HCT116 (cell line): ENCODE data around the gene YBX3.

ENCODE experiments used
- ATF3 ChIP-seq: IDR thresholded peaks from 2 replicates; pipeline ENCODE4 v1.6.1; 2012
- CEBPB ChIP-seq: IDR thresholded peaks from 2 replicates; pipeline ENCODE4 v1.6.1; 2012; ENCODE audit warnings: low read depth
- CTCF ChIP-seq, 3 experiments: fragments of 200-600 bp in 1 of 3; sonication (generic) in 1 of 3; IDR thresholded peaks in 2 of 3; conservative IDR thresholded peaks in 1 of 3; 2 replicates each; pipeline ENCODE4 v1.5.1; 2012 to 2017; ENCODE audit warnings: low read depth in 2 of 3, low read length in 2 of 3, antibody characterized with exemption in 1 of 3, borderline replicate concordance in 1 of 3, control low read depth in 1 of 3, mild to moderate bottlenecking in 1 of 3, mixed read lengths in 1 of 3, mixed run types in 1 of 3, moderate library complexity in 1 of 3; ENCODE audit not compliant: insufficient read depth in 1 of 3
- EZH2 ChIP-seq: fragments of 200-600 bp; sonication (generic); IDR thresholded peaks from 2 replicates; pipeline ENCODE4 v1.6.1; 2017; ENCODE audit warnings: antibody characterized with exemption, mixed run types
- POLR2A ChIP-seq: IDR thresholded peaks from 2 replicates; pipeline ENCODE4 v1.7.0; 2011; ENCODE audit warnings: borderline replicate concordance; ENCODE audit not compliant: insufficient read depth, insufficient read length; ENCODE audit errors: extremely low read depth
- POLR2AphosphoS5 ChIP-seq: IDR thresholded peaks from 2 replicates; pipeline ENCODE4 v1.6.1; 2011; ENCODE audit warnings: mild to moderate bottlenecking, low read depth, low read length, moderate library complexity
- REST ChIP-seq: IDR thresholded peaks from 2 replicates; pipeline ENCODE4 v1.6.1; 2012; ENCODE audit warnings: low read depth
- SIN3A ChIP-seq: IDR thresholded peaks from 2 replicates; pipeline ENCODE4 v1.6.1; 2012; ENCODE audit warnings: low read depth
- SP1 ChIP-seq: IDR thresholded peaks from 2 replicates; pipeline ENCODE4 v1.6.1; 2012; ENCODE audit warnings: low read depth
- SRF ChIP-seq: IDR thresholded peaks from 2 replicates; pipeline ENCODE4 v1.6.1; 2012; ENCODE audit warnings: low read depth
- TCF7L2 ChIP-seq: IDR thresholded peaks from 2 replicates; pipeline ENCODE4 v1.7.0; 2011; ENCODE audit warnings: borderline replicate concordance, inconsistent platforms; ENCODE audit not compliant: insufficient read depth, insufficient read length; ENCODE audit errors: extremely low read depth
- ZBTB33 ChIP-seq: IDR thresholded peaks from 2 replicates; pipeline ENCODE4 v1.6.1; 2011; ENCODE audit warnings: mild to moderate bottlenecking, low read length, moderate library complexity; ENCODE audit not compliant: insufficient replicate concordance; ENCODE audit errors: extremely low read depth
- ZNF274 ChIP-seq: fragments of 200-500 bp; sonication (Bioruptor generic); IDR thresholded peaks from 2 replicates; pipeline ENCODE4 v1.6.1; 2014; ENCODE audit warnings: mild to moderate bottlenecking, low read depth, low read length, inconsistent platforms

GRCh38 chr12:10737249-10737648 is 14.1 kb upstream of the YBX3 start:
- TF ChIP-seq ZNF274: no peak
- no peak for TF ChIP-seq EZH2
- no peak for TF ChIP-seq TCF7L2
- no peak for TF ChIP-seq POLR2A
- no peak for TF ChIP-seq CTCF (IDR thresholded peaks at IDR 0.05 in 2 of 3, conservative IDR thresholded peaks at IDR 0.05 in 1 of 3; ENCODE audit: borderline replicate concordance in 1 of 3, insufficient read depth in 1 of 3, low read depth in 2 of 3, low read length in 2 of 3)
- no peak for TF ChIP-seq ATF3
- TF ChIP-seq POLR2AphosphoS5: no peak
- TF ChIP-seq REST: no peak
- no peak for TF ChIP-seq ZBTB33
- TF ChIP-seq CEBPB: no peak
- TF ChIP-seq SRF: no peak
- TF ChIP-seq SP1: no peak
- TF ChIP-seq SIN3A: no peak
